Measurements from ENCODE around the gene PPP1R7.

GRCh38 chr2:241213041-241213440 is 62.8 kb downstream of the PPP1R7 start:
- TF ChIP-seq EZH2 (IDR thresholded peaks at IDR 0.05; ENCODE audit: insufficient read depth, poor library complexity, severe bottlenecking) = no peak
- TF ChIP-seq EZH2phosphoT487 (IDR thresholded peaks at IDR 0.05; ENCODE audit: insufficient read depth, low read depth) = no peak

Data from GM23248 (cell line).